ENCODE measurements around the gene ITSN1.
"Not testable (repeated sequence)": the region's sequence is repeated elsewhere in the genome, so short reads cannot be mapped to it uniquely, and the experiment has no call there.

Gene ITSN1

DNA sequence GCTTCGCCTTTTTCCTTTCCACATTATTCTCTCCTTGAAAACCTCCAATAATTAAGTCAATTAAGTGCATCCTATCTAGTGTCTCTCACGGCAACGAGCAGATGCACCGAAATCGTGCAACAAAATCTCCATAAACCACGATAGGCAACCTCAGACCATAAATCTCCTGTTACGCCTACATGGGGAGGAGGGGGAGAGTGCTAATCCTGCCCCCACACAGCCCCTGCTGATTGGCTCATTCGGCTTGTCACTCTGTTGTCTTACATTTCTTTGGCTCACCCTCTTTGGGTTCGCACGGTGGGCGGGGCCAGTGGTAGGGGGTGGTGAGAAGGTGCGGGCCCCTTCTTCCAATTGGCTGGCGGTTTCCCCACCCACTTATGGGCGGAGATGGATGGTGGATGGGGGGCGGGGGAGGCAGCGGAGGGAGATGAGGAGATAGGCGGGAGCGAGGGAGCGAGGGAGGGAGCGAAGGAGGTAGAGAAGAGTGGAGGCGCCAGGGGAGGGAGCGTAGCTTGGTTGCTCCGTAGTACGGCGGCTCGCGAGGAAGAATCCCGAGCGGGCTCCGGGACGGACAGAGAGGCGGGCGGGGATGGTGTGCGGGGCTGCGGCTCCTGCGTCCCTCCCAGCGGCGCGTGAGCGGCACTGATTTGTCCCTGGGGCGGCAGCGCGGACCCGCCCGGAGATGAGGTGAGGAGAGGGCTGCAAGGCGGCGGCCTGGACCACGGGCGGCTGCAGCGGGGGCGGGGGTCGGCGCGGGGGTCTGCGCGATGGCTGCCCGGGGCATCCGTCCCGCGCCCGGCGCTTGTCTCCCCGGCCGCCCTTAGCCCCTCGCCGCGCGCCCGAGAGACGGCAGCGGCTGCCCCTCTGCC lies at the start of gene ITSN1:
ITSN1 (plus strand) TSS at position 475 of the 869 bp plus-strand sequence. CDS start 76,328 bp downstream, outside the sequence.
- peak; percentile 88 to 89 for DNase-seq

DNA sequence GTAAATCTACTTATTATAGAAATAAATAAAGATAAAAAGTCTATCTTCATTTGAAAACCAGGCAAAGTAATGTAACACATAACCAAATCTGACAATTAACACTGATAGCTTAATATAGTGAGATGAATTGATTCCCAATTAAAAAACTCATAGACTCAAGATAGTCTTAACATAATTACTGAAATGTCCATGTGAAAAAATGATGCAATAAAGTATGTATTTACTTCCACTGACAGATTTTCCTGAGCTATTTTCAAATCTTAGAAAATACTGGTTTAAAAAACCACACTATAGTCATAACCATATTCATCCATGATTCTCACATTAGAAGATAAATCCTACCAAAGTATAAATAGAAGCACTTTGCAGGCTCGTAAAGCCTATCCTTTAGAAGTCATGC lies 44.2 kb upstream of the ITSN1 start:
- no peak for DNase-seq

- no peak for DNase-seq
These were observed 33.7 kb upstream of the ITSN1 start for GRCh38 chr21:33608559-33608958.

GRCh38 chr21:33611006-33611744 lies 31.1 kb upstream of the ITSN1 start:
- DNase-seq: no peak

- DNase-seq: not testable (repeated sequence)
These were observed 24.7 kb upstream of the ITSN1 start for GRCh38 chr21:33617565-33617964.

DNA sequence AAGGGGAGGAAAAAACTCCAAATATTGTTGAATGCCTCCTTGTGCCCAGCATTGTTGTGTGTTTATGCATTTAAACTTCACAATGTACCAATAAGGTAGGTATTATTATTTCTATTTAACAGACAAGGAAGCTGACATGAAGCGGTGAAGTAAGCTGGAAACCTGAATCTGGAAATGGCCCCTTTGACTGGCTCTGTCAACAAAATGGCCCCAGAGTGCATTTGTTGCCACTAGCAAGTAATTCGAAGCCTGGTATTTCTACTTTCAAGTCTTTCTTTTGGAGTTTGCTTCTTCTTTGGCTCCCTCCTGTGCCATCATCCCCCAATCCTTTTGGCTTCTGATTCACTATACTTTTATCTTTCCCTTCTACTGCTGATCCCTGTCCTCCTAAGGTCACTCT lies 23.9 kb upstream of the ITSN1 start:
- no peak for DNase-seq

GRCh38 chr21:33619726-33620125 lies 22.6 kb upstream of the ITSN1 start:
- peak; percentile 41 to 47 for DNase-seq

GRCh38 chr21:33622253-33622652 lies 20.0 kb upstream of the ITSN1 start:
- DNase-seq: no peak

DNA sequence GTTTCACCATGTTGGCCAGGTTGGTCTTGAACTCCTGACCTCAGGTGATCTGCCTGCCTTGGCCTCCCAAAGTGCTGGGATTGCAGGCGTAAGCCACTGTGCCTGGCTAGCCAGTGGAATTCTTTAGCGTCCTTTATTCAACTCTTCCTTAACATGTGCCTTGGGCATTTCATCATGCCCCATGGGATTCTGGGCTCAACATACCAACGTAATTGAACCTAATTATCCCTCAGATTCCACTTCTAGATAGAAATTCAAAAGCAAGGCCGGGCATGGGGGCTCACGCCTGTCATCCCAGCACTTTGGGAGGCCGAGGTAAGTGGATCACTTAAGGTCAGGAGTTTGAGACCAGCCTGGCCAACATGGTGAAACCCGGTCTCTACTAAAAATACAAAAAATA lies 16.1 kb upstream of the ITSN1 start:
- not testable (repeated sequence) for DNase-seq

GRCh38 chr21:33634254-33634653 lies 8.0 kb upstream of the ITSN1 start:
- no peak for DNase-seq

- DNase-seq: no peak
These were observed 1.5 kb upstream of the ITSN1 start for GRCh38 chr21:33640697-33641351.

DNA sequence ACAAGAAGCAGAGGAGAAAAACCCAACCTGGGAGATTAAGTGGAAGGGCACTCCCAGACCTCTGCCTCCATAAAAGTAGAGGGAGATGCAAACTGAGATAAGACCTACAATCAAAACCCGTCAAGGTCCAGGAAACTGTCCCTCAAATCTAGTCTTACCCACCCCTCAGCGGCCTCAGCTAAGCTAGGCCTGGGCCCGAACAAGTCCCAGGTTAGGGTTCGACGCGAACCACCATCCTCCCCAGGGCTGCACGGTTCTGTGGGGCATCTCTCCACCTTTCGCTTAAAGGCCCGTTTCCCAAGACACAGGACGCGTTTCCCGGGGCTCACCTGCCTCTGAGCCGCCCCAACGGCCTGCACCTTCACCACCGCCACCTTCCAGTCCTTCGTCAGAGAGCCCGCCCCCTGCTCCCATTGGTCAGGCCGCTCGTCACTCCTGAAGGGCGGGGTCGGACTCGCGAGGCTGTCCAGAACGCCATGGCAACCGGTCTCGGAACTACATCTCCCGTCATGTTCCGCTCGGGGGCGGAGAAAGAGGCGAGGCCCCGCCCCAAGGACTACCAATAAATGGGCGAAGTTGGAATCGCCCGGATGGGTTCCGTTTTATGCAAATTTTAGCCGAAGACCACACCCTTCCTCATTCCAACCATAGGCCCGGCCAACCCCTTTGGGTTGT lies 812 bp upstream of the ITSN1 start, which contains the start of gene CRYZL1:
CRYZL1 (minus strand) TSS at position 390 of the 675 bp plus-strand sequence. CDS start 10,190 bp downstream, outside the sequence.
- DNase-seq: peak; percentile 94 to 95

DNA sequence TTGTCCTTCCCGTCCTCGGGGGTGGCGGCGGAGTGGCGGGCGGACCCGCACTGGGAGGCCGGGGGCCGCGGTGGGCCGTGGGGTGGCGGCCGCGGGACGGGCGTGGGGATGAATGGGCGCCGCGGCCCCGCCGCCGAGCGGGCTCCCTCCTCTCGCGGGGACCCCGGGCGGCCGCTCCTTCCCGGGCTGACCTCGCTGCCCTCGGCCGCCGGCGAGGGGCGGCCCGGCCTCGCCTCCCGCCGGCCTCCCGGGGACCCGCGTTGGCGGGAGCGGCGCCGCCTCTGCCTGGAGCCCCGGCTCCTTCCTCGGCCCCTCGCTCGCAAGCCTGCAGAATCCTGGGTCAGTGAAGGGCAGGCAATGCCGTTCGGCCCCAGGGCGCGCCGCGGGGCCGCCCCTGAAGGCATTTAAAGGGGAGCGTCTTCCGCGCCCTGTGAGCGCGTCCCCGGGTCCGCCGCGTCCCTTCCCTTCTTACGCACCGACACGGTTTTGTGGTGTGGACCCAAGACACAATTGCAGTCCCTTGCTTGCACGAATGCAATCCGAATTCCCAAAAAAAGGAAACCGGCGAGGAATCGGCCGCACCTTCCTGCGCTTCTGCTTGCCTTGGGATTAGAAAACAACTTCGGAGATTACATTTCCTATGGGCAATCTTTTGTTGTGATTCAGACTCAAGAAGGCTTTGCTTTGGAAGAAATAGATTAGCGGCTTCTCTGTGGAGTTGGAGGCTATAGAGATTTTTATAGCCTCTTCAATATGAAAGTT lies 776 bp downstream of the ITSN1 start:
- DNase-seq: no peak

DNA sequence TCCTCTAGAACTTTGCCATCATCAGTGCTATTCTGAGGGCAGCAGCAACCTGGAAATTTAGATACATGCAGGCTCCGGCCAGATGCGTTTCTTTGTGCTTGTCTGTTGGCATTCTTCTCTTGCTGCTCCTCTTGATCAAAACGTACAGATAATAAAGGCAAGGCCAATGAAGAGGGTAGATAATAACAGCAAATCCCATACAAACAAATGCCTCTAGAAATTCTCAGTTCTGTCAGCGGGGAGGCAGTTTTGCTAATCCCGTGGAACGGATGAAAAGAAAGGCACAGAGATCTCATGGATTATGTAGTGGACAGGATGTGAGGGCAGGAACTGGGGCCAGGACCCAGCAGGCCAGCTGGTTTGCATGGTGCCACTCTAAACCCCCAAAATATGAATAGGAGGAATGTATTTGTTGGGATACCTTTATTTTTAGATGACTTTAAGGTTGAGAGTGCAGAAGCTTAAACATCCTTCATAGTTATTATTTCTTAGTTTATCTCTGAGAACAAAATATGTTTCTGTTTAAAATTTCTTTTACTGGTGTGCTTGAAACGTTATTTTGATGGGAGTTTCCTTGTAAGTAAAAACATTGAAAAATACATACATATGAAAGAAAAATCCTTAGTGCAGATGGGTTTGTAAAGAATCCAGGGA lies 1.5 kb downstream of the ITSN1 start:
- no peak for DNase-seq

GRCh38 chr21:33644383-33645074 lies 2.2 kb downstream of the ITSN1 start:
- DNase-seq: no peak

- no peak for DNase-seq
These were observed 3.4 kb downstream of the ITSN1 start for GRCh38 chr21:33645730-33646129.

- DNase-seq: no peak
These were observed 5.3 kb downstream of the ITSN1 start for GRCh38 chr21:33647587-33647986.

DNA sequence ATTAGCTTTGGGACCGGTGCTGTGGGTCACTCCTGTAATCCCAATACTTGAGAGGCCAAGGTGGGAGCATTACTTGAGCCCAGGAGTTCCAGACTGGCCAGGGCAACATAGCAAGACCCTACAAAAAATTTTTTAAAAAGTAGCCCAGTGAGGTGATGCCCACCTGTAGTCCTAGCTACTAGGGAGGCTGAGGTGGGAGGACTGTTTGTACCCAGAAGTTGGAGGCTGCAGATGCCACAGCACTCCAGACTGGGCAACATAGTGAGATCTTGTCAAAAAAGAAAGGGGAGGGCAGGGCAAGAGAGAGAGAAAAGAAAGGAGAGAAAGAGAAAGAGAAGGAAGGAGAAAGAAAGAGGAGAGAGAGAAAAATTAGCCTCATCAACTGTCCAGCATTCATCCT lies 6.3 kb downstream of the ITSN1 start:
- DNase-seq: no peak

- no peak for DNase-seq
These were observed 7.9 kb downstream of the ITSN1 start for GRCh38 chr21:33650230-33650629.

DNA sequence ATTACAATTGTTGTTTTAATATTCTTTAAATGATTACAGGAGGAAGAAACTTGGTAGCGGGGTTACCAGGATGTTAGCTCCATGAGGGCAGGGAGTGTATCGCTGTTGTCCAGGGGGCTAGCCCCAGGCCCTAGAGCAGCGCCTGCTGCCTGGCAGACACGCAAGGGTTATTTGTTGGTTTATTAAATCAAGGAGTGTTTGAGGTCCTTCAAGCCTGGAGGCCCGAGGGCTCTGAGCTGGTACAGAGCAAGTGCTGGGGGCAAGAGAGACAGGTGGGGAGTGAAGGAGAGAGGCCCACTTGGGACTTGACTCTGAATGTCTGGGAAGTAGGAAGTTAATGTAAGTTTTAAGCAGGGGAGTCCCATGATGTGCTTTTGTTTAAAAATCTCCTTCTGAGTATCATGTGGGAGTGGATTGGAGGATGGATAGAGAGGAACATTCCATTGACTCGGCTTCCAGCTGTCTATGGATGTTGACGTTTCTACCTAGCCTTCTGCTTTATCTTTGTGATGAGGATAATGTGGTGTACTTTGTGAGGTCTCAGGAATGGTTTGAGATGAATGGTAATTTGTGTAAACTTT lies 8.7 kb downstream of the ITSN1 start:
- no peak for DNase-seq

Measured in AML-193 (cell line).